EH (cell line): ENCODE measurements around the gene PRDM16.
"Not testable (repeated sequence)": the region's sequence is repeated elsewhere in the genome, so short reads cannot be mapped to it uniquely, and the experiment has no call there.

Experiments
- DNase-seq: peaks from one replicate; pipeline ENCODE4 v3.0.0-alpha.2; 2015; ENCODE audit warnings: low read depth

Gene PRDM16

GRCh38 chr1:3163356-3163755, 94.4 kb downstream of the PRDM16 start:
- no peak for DNase-seq

- no peak for DNase-seq
These were observed 95.7 kb downstream of the PRDM16 start for GRCh38 chr1:3164671-3165070.

GRCh38 chr1:3165189-3165588, 96.2 kb downstream of the PRDM16 start:
- not testable (repeated sequence) for DNase-seq

GRCh38 chr1:3166206-3166918, 97.4 kb downstream of the PRDM16 start:
- no peak for DNase-seq

- DNase-seq = no peak
These were observed 98.3 kb downstream of the PRDM16 start for GRCh38 chr1:3167255-3167654.

- DNase-seq = no peak
These were observed 99.7 kb downstream of the PRDM16 start for GRCh38 chr1:3168678-3169077.

- DNase-seq = no peak
These were observed 100.8 kb downstream of the PRDM16 start for GRCh38 chr1:3169665-3170356.

GRCh38 chr1:3170561-3171453, 101.8 kb downstream of the PRDM16 start:
- no peak for DNase-seq

- DNase-seq = no peak
These were observed 102.8 kb downstream of the PRDM16 start for GRCh38 chr1:3171761-3172160.

GRCh38 chr1:3172431-3173380, 103.7 kb downstream of the PRDM16 start:
- no peak for DNase-seq

GRCh38 chr1:3173381-3173980, 104.5 kb downstream of the PRDM16 start:
- DNase-seq = no peak

GRCh38 chr1:3174487-3175247, 105.7 kb downstream of the PRDM16 start:
- no peak for DNase-seq

- no peak for DNase-seq
These were observed 106.5 kb downstream of the PRDM16 start for GRCh38 chr1:3175486-3175885.

GRCh38 chr1:3176028-3176427, 107.0 kb downstream of the PRDM16 start:
- no peak for DNase-seq

- DNase-seq = no peak
These were observed 107.8 kb downstream of the PRDM16 start for GRCh38 chr1:3176820-3177219.

- DNase-seq = no peak
These were observed 109.3 kb downstream of the PRDM16 start for GRCh38 chr1:3178279-3178678.

GRCh38 chr1:3179471-3179870, 110.5 kb downstream of the PRDM16 start:
- DNase-seq = no peak

GRCh38 chr1:3180915-3181314, 111.9 kb downstream of the PRDM16 start:
- DNase-seq = no peak

GRCh38 chr1:3181956-3182355, 113.0 kb downstream of the PRDM16 start:
- DNase-seq = no peak

GRCh38 chr1:3183411-3183810, 114.4 kb downstream of the PRDM16 start:
- DNase-seq = no peak
